ENCODE measurements around the gene KNDC1. TPM values are rescaled to one million over a fixed set of nuclear protein-coding genes. Genes with fewer than 3 reads are reported as not detected.

Gene KNDC1
- total and polyA plus RNA-seq, 2 experiments from 2014 or later, result 1.8 to 16.0 TPM

DNA sequence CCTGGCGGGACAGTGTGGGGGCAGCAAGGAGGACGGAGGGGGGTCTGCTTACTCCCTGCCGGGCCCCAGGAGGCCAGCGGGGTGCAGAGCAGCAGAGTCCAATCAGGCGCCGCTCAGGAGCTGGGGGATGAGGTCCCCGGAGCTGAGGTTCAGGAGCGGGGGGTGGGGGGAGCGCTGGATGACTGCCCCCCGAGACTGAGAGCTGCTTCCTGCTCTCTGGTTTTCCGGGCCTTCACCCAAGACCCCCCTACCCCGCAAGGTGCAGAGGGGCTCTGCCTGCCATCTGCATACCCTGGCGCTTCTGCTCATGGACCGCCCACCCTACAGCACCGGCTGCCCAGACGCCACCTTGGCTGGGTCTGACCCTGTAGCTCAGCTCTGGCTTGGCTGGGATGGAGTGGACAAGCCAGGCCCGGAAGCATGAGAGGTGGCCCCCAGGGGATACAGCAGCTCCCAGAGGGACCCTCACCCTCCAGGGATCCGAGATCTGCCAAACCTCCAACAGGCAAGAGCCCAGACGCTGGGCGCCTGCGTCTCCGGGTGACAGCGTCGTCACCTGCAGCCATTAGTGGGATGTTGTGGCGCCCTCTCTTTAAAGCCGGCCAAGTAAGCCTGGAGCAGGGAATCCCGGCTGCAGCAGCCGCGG lies 930 bp downstream of the KNDC1 start:
- DNase-seq (ENCODE audit: low spot score) (peak; percentile 47), ATAC-seq (peak; percentile 10)
- no peaks in the 10 kb centered on the region for H3K9me3 Mint-ChIP-seq
- H3K4me3 Mint-ChIP-seq, result peak overlapping the region; percentile 66
- TF ChIP-seq, protein P1, sequence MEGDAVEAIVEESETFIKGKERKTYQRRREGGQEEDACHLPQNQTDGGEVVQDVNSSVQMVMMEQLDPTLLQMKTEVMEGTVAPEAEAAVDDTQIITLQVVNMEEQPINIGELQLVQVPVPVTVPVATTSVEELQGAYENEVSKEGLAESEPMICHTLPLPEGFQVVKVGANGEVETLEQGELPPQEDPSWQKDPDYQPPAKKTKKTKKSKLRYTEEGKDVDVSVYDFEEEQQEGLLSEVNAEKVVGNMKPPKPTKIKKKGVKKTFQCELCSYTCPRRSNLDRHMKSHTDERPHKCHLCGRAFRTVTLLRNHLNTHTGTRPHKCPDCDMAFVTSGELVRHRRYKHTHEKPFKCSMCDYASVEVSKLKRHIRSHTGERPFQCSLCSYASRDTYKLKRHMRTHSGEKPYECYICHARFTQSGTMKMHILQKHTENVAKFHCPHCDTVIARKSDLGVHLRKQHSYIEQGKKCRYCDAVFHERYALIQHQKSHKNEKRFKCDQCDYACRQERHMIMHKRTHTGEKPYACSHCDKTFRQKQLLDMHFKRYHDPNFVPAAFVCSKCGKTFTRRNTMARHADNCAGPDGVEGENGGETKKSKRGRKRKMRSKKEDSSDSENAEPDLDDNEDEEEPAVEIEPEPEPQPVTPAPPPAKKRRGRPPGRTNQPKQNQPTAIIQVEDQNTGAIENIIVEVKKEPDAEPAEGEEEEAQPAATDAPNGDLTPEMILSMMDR (conservative IDR thresholded peaks at IDR 0.05; ENCODE audit: low read depth in 2 of 2), result peak in 1 of 2 experiments; percentile 19; a peak in 1 of 4 replicates
- TF ChIP-seq ZNF331 (CRISPR knock-in tag; IDR thresholded peaks at IDR 0.05; ENCODE audit: low read depth) (no peak), JUNB (IDR thresholded peaks at IDR 0.05; ENCODE audit: unreplicated experiment) (no peak)
- TF ChIP-seq, protein P2, sequence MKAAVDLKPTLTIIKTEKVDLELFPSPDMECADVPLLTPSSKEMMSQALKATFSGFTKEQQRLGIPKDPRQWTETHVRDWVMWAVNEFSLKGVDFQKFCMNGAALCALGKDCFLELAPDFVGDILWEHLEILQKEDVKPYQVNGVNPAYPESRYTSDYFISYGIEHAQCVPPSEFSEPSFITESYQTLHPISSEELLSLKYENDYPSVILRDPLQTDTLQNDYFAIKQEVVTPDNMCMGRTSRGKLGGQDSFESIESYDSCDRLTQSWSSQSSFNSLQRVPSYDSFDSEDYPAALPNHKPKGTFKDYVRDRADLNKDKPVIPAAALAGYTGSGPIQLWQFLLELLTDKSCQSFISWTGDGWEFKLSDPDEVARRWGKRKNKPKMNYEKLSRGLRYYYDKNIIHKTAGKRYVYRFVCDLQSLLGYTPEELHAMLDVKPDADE (IDR thresholded peaks at IDR 0.05), result no peak
- H3K27ac Mint-ChIP-seq, result no peak overlapping the region
- Histone ChIP-seq H3K27ac (ENCODE audit: low read depth) (no peak overlapping the region), H3K36me3 (ENCODE audit: insufficient read depth) (no peaks in the 10 kb centered on the region), H3K4me3 (peak overlapping the region; percentile 80), H3K9me2 (ENCODE audit: insufficient read depth) (no peaks in the 10 kb centered on the region), H3K79me2 (replicated peaks; ENCODE audit: insufficient read depth) (no peaks in the 10 kb centered on the region), H3F3A (replicated peaks; ENCODE audit: low read depth) (0 out of 2 replicates have a peak, but pooled peaks cover 7% of the 10 kb centered on the region), H4K20me1 (replicated peaks; ENCODE audit: insufficient read depth) (no peaks in the 10 kb centered on the region), H3K27me3 (ENCODE audit: insufficient read depth) (no peaks in the 10 kb centered on the region), H3K4me2 (peak overlapping the region; percentile 89), H2AFZ (peak overlapping the region; percentile 47; the same call in 1 of the 2 replicates), H3K4me1 (ENCODE audit: insufficient read depth) (peaks cover 13% of the 10 kb centered on the region)
- H3K36me3 Mint-ChIP-seq (ENCODE audit: low read depth), result peaks cover 4% of the 10 kb centered on the region; the same call in 1 of the 3 replicates
- H3K4me1 Mint-ChIP-seq, result peaks cover 19% of the 10 kb centered on the region
- H3K27me3 Mint-ChIP-seq (ENCODE audit: insufficient read depth, low read depth, poor library complexity), result peaks cover 20% of the 10 kb centered on the region

DNA sequence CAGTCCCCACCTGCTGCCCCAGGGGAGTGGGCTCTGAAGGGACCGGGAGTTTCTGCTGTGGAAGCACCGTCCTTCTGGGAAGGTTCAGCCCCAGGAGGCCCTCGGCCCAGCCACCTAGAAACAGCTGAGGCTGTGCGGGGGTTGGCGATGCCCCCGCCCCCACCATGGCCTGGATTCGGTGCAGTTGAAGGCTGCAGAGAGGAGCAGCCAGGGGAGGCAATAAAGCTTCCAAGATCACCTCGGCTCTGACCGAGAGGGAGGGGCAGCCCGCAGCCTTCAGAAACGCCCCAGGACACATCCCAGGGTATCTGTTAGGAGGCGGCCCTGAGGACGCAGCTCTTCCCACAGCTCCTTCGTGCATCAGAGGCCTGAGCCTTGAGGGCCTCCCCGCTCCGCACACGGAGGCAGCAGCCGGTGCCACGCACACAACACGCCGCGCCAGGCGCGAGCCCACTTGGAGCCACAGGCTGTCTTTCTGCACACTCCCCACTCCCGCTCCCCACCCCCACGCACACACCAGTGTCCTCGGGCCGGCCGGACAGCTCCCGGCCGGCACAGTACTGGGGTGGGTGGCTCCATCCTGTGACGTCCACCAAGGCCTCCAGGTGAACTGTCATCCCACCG lies 1.6 kb downstream of the KNDC1 start:
- H3K79me2 ChIP-seq (replicated peaks; ENCODE audit: insufficient read depth), result no peaks in the 10 kb centered on the region
- peak overlapping the region; percentile 80; the same call in 1 of the 2 replicates for H3K4me3 ChIP-seq
- no peak for TF ChIP-seq ZNF114 (CRISPR knock-in tag; IDR thresholded peaks at IDR 0.05)
- TF ChIP-seq EZH2 (IDR thresholded peaks at IDR 0.05; ENCODE audit: low read depth, unreplicated experiment), result no peak
- TF ChIP-seq, protein P3, sequence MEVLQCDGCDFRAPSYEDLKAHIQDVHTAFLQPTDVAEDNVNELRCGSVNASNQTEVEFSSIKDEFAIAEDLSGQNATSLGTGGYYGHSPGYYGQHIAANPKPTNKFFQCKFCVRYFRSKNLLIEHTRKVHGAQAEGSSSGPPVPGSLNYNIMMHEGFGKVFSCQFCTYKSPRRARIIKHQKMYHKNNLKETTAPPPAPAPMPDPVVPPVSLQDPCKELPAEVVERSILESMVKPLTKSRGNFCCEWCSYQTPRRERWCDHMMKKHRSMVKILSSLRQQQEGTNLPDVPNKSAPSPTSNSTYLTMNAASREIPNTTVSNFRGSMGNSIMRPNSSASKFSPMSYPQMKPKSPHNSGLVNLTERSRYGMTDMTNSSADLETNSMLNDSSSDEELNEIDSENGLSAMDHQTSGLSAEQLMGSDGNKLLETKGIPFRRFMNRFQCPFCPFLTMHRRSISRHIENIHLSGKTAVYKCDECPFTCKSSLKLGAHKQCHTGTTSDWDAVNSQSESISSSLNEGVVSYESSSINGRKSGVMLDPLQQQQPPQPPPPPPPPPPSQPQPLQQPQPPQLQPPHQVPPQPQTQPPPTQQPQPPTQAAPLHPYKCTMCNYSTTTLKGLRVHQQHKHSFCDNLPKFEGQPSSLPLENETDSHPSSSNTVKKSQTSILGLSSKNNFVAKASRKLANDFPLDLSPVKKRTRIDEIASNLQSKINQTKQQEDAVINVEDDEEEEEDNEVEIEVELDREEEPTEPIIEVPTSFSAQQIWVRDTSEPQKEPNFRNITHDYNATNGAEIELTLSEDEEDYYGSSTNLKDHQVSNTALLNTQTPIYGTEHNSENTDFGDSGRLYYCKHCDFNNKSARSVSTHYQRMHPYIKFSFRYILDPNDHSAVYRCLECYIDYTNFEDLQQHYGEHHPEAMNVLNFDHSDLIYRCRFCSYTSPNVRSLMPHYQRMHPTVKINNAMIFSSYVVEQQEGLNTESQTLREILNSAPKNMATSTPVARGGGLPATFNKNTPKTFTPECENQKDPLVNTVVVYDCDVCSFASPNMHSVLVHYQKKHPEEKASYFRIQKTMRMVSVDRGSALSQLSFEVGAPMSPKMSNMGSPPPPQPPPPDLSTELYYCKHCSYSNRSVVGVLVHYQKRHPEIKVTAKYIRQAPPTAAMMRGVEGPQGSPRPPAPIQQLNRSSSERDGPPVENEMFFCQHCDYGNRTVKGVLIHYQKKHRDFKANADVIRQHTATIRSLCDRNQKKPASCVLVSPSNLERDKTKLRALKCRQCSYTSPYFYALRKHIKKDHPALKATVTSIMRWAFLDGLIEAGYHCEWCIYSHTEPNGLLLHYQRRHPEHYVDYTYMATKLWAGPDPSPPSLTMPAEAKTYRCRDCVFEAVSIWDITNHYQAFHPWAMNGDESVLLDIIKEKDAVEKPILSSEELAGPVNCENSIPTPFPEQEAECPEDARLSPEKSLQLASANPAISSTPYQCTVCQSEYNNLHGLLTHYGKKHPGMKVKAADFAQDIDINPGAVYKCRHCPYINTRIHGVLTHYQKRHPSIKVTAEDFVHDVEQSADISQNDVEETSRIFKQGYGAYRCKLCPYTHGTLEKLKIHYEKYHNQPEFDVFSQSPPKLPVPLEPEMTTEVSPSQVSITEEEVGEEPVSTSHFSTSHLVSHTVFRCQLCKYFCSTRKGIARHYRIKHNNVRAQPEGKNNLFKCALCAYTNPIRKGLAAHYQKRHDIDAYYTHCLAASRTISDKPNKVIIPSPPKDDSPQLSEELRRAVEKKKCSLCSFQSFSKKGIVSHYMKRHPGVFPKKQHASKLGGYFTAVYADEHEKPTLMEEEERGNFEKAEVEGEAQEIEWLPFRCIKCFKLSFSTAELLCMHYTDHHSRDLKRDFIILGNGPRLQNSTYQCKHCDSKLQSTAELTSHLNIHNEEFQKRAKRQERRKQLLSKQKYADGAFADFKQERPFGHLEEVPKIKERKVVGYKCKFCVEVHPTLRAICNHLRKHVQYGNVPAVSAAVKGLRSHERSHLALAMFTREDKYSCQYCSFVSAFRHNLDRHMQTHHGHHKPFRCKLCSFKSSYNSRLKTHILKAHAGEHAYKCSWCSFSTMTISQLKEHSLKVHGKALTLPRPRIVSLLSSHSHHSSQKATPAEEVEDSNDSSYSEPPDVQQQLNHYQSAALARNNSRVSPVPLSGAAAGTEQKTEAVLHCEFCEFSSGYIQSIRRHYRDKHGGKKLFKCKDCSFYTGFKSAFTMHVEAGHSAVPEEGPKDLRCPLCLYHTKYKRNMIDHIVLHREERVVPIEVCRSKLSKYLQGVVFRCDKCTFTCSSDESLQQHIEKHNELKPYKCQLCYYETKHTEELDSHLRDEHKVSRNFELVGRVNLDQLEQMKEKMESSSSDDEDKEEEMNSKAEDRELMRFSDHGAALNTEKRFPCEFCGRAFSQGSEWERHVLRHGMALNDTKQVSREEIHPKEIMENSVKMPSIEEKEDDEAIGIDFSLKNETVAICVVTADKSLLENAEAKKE (CRISPR knock-in tag; IDR thresholded peaks at IDR 0.05), result no peak
- TF ChIP-seq, protein P2 (IDR thresholded peaks at IDR 0.05), result no peak
- TF ChIP-seq EZH2phosphoT487 (IDR thresholded peaks at IDR 0.05; ENCODE audit: unreplicated experiment), result no peak
- TF ChIP-seq CREB1 (CRISPR knock-in tag; IDR thresholded peaks at IDR 0.05; ENCODE audit: low read depth), result no peak
- no peak for TF ChIP-seq JUNB (IDR thresholded peaks at IDR 0.05; ENCODE audit: unreplicated experiment)
- peaks cover 8% of the 10 kb centered on the region; the same call in 1 of the 3 replicates for H3K36me3 Mint-ChIP-seq (ENCODE audit: low read depth)
- H3K4me1 Mint-ChIP-seq, result peaks cover 19% of the 10 kb centered on the region
- H3K27ac ChIP-seq (ENCODE audit: low read depth), result no peak overlapping the region
- H3K27ac Mint-ChIP-seq, result no peak overlapping the region
- H3K27me3 ChIP-seq (ENCODE audit: insufficient read depth), result no peaks in the 10 kb centered on the region
- no peaks in the 10 kb centered on the region for H4K20me1 ChIP-seq (replicated peaks; ENCODE audit: insufficient read depth)
- peaks cover 21% of the 10 kb centered on the region for H3K27me3 Mint-ChIP-seq (ENCODE audit: insufficient read depth, low read depth, poor library complexity)
- H3K4me1 ChIP-seq (ENCODE audit: insufficient read depth), result peaks cover 13% of the 10 kb centered on the region
- H3F3A ChIP-seq (replicated peaks; ENCODE audit: low read depth), result 0 out of 2 replicates have a peak, but pooled peaks cover 7% of the 10 kb centered on the region
- no peak overlapping the region for H2AFZ ChIP-seq
- ATAC-seq (peak; percentile 13), DNase-seq (ENCODE audit: low spot score) (peak; percentile 47)
- H3K9me3 Mint-ChIP-seq, result no peaks in the 10 kb centered on the region
- no peaks in the 10 kb centered on the region for H3K36me3 ChIP-seq (ENCODE audit: insufficient read depth)
- H3K9me2 ChIP-seq (ENCODE audit: insufficient read depth), result no peaks in the 10 kb centered on the region
- peak overlapping the region; percentile 66; the same call in 1 of the 3 replicates for H3K4me3 Mint-ChIP-seq
- peak overlapping the region; percentile 89 for H3K4me2 ChIP-seq

All from GM23338 (cell line).